22Rv1 (cell line): Measurements from ENCODE around the gene KRT77.

ENCODE experiments used
- ZFX ChIP-seq: fragments of 450-650 bp; IDR thresholded peaks from 2 replicates; pipeline ENCODE4 v1.6.1; 2017; ENCODE audit warnings: antibody characterized with exemption, borderline replicate concordance
- TF ChIP-seq, protein P1 (sequence below): fragments of 450-650 bp; IDR thresholded peaks from 2 replicates; pipeline ENCODE4 v1.5.1; 2017; ENCODE audit warnings: mild to moderate bottlenecking

GRCh38 chr12:52684431-52684830, 18.9 kb downstream of the KRT77 start:
- TF ChIP-seq, protein P1, sequence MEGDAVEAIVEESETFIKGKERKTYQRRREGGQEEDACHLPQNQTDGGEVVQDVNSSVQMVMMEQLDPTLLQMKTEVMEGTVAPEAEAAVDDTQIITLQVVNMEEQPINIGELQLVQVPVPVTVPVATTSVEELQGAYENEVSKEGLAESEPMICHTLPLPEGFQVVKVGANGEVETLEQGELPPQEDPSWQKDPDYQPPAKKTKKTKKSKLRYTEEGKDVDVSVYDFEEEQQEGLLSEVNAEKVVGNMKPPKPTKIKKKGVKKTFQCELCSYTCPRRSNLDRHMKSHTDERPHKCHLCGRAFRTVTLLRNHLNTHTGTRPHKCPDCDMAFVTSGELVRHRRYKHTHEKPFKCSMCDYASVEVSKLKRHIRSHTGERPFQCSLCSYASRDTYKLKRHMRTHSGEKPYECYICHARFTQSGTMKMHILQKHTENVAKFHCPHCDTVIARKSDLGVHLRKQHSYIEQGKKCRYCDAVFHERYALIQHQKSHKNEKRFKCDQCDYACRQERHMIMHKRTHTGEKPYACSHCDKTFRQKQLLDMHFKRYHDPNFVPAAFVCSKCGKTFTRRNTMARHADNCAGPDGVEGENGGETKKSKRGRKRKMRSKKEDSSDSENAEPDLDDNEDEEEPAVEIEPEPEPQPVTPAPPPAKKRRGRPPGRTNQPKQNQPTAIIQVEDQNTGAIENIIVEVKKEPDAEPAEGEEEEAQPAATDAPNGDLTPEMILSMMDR: no peak
- TF ChIP-seq ZFX: no peak
